GM19193 (cell line): ENCODE measurements around the gene SPRED3.

Experiments used
- POLR2A ChIP-seq: IDR thresholded peaks from 4 replicates; pipeline ENCODE4 v1.6.1; 2011; ENCODE audit not compliant: insufficient read depth, insufficient read length; ENCODE audit errors: extremely low read depth

The SPRED3 gene, protein sequence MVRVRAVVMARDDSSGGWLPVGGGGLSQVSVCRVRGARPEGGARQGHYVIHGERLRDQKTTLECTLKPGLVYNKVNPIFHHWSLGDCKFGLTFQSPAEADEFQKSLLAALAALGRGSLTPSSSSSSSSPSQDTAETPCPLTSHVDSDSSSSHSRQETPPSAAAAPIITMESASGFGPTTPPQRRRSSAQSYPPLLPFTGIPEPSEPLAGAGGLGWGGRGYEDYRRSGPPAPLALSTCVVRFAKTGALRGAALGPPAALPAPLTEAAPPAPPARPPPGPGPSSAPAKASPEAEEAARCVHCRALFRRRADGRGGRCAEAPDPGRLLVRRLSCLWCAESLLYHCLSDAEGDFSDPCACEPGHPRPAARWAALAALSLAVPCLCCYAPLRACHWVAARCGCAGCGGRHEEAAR

DNA sequence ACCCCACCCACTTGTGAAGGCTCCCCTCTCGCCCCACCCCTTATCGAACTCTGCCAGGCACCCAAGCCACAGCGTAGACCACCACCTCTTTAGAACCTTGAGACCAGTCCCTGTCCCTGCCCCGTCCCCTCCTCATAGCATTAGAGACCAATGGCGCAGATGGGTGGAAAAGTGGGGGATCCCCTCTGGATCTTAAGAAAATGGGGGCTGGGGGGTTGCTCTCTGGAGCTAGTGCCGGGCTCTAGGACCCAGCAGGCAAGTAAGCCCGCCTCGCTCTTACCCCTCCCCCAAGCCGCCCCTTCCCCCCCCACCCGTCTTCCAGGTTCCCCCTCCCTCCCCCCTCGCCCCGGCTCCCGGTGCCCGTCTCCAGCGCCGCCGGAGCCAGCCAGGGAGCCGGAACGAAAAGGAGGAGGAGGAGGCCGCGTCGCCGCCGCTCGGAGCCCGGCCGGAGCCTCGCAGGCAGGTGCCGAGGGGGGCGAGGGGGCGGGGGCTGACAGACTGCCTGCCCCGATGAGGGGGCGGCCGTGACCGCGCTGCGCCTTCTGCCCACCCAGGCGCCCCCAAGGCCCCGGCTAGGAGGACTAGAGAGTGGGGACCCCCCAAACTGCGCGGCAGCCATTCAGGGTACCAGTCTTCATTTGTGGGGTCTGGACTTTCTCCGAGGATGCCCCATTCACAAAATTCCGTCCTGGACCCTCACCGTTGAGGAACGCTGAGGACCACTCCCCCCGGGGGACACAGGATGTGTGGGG, at the start of gene SPRED3:
Gene SPRED3, plus strand, starts transcription at position 349 of the 752 bp plus-strand sequence. CDS start 1,606 bp downstream, outside the sequence.
- TF ChIP-seq POLR2A, result no peak

DNA sequence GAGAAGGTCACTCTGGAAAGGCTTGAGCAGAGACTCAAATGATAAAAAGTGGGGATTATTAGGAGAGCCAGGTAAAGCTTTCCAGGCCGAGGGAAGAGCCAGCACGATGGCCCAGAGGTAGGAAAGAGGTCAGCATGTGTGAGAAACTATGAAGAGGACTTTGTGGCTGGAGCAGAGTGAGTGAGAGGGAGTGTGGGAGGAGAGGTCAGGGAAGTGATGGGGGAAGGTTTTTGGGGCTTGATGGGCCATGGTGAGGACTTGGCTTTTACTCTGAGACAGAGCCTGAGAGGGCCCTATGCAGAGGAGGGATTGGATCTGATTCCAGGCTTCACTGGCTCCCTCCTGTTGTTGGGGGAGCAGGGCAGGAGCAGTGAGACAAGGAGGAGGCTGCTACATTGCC, 47.6 kb upstream of the SPRED3 start:
- TF ChIP-seq POLR2A, result no peak

- no peak for TF ChIP-seq POLR2A
Measured at GRCh38 chr19:38346837-38347236, 41.7 kb upstream of the SPRED3 start.

GRCh38 chr19:38350883-38351282, 37.6 kb upstream of the SPRED3 start:
- TF ChIP-seq POLR2A, result no peak

DNA sequence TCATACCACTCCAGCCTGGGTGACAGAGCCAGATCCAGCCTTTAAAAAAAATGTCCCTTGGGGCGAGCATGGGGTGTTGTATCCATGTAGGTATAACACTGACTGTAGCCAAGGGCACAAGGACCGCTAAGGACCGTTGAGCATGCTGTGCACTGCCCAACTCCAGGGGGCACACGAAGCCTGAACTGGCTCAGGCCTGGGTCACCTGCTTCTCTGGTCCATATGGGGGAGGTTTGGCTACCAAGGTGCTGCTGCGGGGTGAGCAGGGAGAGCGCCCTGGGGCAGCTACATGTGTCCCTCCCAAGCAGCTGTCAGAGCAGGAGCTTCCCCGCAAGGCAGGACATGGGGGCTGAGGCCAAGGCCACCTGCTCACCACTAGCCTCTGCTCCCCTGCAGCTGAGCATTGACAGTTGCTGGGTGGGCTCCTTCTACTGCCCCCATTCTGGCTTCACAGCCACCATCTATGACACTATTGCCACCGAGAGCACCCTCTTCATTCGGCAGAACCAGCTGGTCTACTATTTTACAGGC, 36.6 kb upstream of the SPRED3 start:
- no peak for TF ChIP-seq POLR2A

DNA sequence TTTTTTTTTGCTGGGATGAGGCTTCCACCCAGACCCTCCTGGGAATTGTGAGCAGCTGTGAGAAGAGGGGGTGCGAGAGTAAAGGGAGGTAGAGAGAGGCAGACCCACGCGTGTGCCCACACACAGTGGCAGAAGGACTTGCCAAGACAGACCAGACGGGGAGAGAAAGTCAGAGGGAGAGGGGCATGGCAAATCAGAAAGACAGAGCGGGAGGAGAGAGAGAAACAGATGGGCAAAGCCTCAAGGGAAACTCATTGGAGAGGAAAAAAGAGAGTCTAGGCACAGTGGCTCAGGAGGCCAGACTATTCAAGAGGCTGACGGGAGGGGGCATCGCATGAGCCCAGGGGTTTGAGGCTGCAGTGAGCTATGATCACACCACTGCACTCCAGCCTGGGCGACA, 35.9 kb upstream of the SPRED3 start:
- TF ChIP-seq POLR2A, result no peak

- TF ChIP-seq POLR2A, result no peak
Measured at GRCh38 chr19:38355728-38356725, 32.5 kb upstream of the SPRED3 start.

- no peak for TF ChIP-seq POLR2A
Measured at GRCh38 chr19:38358071-38358470, 30.4 kb upstream of the SPRED3 start.

DNA sequence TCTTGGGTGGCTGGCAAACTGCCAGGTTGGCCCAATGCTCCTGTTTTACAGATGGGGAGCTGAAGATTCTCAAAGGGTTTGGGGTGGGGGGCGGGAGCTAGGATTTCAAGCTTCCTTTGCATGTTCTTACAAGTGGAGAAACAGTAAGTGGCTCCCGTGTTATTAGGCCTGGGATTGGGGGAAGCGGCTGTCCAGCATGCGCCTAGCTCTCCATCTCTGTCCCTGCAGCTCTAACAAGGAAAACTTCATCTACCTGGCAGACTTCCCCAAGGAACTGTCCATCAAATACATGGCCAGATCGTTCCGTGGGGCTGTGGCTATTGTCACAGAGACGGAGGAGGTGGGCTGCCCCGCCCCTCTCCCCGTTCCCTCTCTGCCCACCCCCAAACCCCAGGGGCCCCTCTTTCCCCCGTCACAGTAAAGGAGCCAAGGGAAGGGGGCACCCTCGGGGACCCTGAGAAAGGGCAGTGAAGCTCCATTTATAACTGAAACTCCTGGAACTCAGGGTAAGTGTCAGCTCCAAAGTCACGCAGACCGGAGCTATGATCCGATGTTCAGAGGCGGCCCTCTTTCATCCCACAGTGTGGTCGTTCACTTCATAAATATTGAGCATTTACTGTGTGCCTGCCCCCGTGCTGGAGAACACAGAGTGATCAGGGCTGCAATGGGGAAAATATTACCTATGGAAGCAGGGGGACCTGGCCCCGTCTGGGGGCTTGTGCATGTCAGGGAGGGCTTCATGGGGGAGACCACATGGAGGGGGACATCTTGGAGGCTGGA, 29.1 kb upstream of the SPRED3 start:
- no peak for TF ChIP-seq POLR2A

- no peak for TF ChIP-seq POLR2A
Measured at GRCh38 chr19:38360351-38360750, 28.1 kb upstream of the SPRED3 start.

DNA sequence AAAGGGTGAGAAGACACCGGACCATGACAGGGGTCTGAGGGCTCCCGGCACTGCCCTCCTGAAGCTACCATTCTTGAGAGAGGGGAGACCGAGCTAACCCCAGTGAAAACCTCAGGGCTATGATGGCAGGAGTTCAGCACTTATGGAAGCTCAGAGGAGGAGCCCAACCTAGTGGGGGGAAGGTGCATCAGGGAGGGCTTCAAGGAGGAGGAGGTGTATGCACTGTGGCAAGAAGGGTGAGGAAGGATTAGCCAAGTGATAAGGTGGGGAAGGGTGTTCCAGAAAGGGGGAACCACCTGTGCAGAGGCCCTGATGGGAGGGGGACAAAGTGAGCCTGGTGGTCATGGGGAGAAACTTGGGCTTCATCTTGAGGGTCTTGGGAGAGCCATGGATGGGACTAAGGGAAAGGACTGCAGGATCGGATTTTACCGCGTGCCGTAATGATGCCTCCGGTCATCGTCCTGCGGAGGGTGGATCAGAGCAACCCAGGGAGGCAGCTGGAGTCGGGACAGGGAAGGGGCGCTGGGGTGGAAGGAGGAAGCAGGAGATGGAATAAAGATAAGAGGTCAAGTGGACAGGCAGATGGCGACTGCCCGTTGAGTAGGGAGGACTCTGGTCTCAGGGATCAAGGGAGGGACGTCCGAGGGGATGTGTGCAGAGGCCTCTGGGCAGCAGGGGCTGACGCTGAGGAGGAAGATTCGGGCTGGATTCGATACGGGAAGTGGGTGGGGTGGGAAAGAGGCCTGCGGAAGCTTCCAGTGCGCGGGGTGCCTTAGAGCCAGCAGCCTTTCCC, 27.5 kb upstream of the SPRED3 start:
- TF ChIP-seq POLR2A, result no peak

DNA sequence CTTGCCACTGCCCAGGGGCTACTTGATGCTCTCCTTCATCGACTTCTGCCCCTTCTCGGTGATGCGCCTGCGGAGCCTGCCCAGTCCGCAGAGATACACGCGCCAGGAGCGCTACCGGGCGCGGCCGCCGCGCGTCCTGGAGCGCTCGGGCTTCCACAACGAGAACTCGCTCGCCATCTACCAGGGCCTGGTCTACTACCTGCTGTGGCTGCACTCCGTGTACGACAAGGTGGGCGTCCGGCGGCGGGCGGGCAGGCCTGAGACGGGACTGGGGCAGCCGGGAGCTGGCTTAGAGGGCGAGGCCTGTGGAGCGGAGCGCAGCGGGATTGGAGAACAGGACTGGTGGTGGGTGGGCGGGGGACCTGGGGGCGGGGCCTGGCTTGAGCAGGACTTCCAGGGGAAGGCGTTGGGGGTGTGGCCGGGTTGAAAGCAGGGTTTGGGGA, 26.8 kb upstream of the SPRED3 start:
- no peak for TF ChIP-seq POLR2A
